NOMO-1 treated with DMSO at 0.1 percent for 48 hours (cell line): ENCODE measurements around the gene TIE1.
A peak's percentile ranks its signal among the peaks of the same experiment; 100 is the strongest.

Experiments
- DNase-seq: peaks from one replicate; lab custom pipeline; 2025; ENCODE audit not compliant: unreplicated experiment; lab: John Stamatoyannopoulos, UW

TIE1 gene

GRCh38 chr1:43334453-43335205, 33.8 kb downstream of the TIE1 start:
- DNase-seq = no peak

GRCh38 chr1:43337588-43337987, 36.8 kb downstream of the TIE1 start, which contains the start of gene MPL:
MPL (plus strand) TSS chr1:43337818; CDS start chr1:43337849, 31 bp downstream.
- DNase-seq = no peak

- DNase-seq = no peak
Observed at GRCh38 chr1:43338001-43338400, 37.2 kb downstream of the TIE1 start.

- no peak for DNase-seq
Observed at GRCh38 chr1:43339584-43340232, 38.9 kb downstream of the TIE1 start.

GRCh38 chr1:43340559-43340958, 39.8 kb downstream of the TIE1 start:
- DNase-seq = no peak

DNA sequence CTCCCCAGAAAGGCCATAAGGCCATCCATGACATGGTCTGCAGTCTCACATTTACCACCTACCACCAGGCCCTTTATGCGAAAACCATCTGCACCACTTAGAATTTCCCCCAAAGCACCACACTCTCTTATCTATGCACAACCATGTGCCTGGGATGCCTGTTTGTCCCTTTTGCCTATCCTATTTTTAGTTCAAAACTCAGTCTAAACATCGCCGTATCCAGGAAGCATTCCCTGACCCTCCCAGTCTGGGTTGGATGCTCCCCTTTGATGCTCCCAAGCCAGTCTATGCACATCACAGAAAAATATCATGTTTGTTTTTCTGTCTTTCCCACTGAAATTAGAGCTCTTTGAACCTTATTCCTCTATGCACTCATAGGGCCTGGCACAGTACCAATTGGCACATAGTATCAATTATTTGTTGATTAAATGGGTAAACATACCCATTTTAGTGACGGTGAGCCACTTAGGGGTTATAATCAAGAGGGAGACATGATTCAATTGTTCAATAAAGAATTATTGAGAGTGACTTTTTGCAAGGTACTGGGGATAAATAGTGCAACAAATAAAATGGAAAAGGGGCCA, 43.6 kb downstream of the TIE1 start:
- DNase-seq = no peak

- no peak for DNase-seq
Observed at GRCh38 chr1:43345120-43345519, 44.3 kb downstream of the TIE1 start.

- DNase-seq = no peak
Observed at GRCh38 chr1:43346636-43347035, 45.9 kb downstream of the TIE1 start.

DNA sequence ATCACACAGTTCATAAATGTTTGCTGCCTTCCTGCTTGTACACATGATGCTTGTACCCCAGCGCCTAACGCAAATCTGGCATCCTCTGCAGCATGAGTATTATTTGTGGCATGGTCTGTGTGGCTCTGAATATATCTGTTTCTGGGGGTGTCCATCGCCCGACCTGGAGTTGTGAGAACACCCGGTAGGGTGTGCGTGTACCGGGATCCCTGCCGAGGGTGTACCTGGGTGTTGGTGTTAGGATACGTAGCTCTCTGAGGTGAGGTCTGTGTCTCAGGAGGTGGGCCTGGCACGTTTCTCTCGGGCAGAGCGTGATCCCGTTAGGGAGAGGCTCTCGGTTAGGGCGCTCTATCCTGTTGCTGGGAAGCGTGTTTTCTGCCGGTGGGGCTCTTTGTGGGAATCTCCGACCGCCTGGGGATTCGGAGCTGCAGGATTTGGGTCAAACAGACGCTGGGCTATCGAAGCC, 47.6 kb downstream of the TIE1 start:
- no peak for DNase-seq

DNA sequence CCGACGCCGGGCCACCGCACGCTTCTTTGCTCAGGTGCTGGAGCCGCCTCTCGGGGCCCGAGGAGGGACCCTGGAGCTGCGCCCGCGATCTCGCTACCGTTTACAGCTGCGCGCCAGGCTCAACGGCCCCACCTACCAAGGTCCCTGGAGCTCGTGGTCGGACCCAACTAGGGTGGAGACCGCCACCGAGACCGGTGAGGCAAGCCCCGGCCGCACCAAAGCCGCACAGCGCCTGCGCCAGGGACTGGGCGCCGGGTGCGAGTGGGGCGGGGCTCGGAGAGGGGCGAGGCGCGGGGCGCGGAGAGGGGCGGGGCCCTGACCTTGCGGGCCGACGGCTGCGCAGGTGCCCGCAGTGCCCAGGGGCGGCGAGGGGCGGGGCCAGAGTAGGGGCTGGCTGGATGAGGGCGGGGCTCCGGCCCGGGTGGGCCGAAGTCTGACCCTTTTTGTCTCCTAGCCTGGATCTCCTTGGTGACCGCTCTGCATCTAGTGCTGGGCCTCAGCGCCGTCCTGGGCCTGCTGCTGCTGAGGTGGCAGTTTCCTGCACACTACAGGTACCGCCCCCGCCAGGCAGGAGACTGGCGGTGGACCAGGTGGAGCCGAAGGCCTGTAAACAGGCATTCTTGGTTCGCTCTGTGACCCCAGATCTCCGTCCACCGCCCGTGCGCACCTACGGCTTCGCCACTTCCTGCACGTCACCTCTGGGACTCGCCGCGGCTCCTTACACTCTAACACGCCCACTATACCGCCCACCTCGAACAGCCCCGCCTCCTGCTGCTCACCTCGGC, 48.2 kb downstream of the TIE1 start:
- peak; percentile 31 for DNase-seq

- peak; percentile 22 for DNase-seq
Observed at GRCh38 chr1:43349594-43350306, 49.0 kb downstream of the TIE1 start.

DNA sequence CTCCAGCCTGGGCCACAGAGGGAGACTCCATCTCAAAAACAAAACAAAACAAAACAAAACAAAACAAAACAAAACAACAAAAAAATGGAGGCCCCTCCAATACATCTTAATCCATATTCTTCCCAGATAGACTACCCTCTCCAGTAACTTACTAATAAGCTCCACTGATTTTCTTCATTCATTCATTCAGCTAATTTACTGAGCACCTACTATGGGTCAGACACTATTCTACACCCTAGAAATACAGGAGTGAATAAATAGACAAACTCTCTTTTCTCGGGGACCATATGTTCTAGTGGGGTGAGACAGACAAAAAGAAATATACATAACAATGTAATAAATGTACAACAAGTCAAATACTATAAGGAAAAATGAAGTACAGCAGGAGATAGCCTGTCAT, 50.2 kb downstream of the TIE1 start:
- no peak for DNase-seq

DNA sequence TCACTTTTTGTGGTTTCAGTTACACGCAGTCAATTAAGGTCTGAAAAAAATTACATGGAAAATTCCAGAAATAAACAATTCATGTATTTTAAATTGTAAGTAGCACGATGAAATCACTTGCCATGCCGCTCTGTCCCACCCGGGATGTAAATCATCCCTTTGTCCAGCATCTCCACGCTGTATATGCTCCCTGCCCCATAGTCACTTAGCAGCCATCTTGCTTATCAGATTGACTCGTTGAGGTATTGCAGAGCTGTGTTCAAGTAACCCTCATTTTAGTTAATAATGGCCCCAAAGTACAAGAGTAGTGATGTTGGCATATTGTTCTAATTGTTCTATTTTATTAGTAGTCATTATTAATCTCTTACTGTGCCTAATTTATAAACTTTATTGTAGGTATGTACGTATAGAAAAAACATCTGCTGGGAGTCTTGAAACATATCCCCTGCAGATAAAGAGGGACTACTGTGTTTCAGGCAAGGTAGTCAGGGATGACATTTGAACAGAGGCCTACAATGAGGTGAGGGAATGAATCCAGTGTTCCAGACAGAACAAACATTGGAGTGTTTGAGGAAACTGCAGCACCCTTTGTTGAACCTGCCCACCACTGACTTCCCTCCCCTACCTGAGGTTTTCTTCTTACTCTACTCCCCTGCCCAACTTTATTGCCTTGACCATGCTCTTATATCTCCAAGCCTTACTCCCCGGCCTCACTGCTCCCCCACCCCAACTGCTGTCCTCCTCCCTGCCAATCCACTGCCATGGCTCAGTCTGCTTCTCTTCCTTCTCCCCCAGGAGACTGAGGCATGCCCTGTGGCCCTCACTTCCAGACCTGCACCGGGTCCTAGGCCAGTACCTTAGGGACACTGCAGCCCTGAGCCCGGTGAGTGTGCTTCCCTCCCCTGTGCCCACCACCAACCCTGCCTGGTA, 50.9 kb downstream of the TIE1 start:
- no peak for DNase-seq

DNA sequence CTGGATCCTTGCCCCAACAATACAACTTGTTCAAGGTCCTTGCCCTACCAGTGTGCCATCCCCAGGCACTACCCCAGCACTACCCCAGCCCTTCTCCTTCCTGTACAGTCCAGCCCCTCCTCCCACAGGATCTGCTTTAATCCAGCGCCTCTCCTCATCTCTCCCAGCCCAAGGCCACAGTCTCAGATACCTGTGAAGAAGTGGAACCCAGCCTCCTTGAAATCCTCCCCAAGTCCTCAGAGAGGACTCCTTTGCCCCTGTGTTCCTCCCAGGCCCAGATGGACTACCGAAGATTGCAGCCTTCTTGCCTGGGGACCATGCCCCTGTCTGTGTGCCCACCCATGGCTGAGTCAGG, 51.5 kb downstream of the TIE1 start:
- no peak for DNase-seq

DNA sequence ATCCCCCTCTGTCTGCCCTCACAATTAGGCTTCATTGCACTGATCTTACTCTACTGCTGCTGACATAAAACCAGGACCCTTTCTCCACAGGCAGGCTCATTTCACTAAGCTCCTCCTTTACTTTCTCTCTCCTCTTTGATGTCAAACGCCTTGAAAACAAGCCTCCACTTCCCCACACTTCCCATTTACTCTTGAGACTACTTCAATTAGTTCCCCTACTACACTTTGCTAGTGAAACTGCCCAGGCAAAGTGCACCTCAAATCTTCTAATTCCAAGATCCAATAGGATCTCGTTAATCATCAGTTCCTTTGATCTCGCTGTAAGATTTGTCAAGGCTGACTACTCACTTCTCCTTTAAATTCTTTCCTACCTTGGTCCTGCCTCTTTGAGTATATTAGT, 52.1 kb downstream of the TIE1 start:
- DNase-seq = no peak

- no peak for DNase-seq
Observed at GRCh38 chr1:43354471-43354870, 53.7 kb downstream of the TIE1 start.

- DNase-seq = no peak
Observed at GRCh38 chr1:43354936-43355335, 54.2 kb downstream of the TIE1 start.

DNA sequence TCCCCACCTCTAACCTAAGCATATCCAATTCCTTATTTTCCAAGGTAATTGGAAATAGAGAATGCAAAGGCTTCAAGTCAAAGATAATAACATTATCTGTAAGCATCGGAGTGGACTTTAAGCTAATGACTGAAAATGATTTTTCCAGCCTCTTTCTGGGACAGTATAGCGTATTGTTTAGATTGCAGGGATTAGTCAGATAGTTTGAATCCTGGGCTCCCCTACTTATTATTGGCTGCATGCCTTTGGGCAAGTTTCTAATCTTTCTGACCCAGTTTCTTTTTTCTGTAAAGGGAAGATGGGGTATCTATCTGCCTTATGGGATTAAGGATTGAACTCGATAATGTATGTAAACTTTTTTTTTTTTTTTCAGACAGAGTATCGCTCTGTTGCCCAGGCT, 56.5 kb downstream of the TIE1 start:
- DNase-seq = no peak

- peak; percentile 52 for DNase-seq
Observed at GRCh38 chr1:43358121-43358745, 57.5 kb downstream of the TIE1 start.
